ENCODE measurements around the gene FAM135A.
A peak's percentile ranks its signal among the peaks of the same experiment; 100 is the strongest.
"Not testable (repeated sequence)": the region's sequence is repeated elsewhere in the genome, so short reads cannot be mapped to it uniquely, and the experiment has no call there.

Gene FAM135A

GRCh38 chr6:70396796-70397729 is 16.2 kb upstream of the FAM135A start:
- DNase-seq = peak; percentile 8

- peak; percentile 82 for DNase-seq
Observed at GRCh38 chr6:70398783-70399728, 14.3 kb upstream of the FAM135A start.

- DNase-seq = no peak
Observed at GRCh38 chr6:70404658-70405057, 8.7 kb upstream of the FAM135A start.

GRCh38 chr6:70409216-70409615 is 4.1 kb upstream of the FAM135A start:
- DNase-seq = no peak

- DNase-seq = no peak
Observed at GRCh38 chr6:70411542-70412251, 1.6 kb upstream of the FAM135A start.

GRCh38 chr6:70412252-70413113 is 825 bp upstream of the FAM135A start:
- DNase-seq = no peak

- peak; percentile 15 for DNase-seq
Observed at GRCh38 chr6:70413992-70414494, 735 bp downstream of the FAM135A start.

- no peak for DNase-seq
Observed at GRCh38 chr6:70414813-70415212, 1.5 kb downstream of the FAM135A start.

GRCh38 chr6:70415247-70415646 is 1.9 kb downstream of the FAM135A start:
- no peak for DNase-seq

GRCh38 chr6:70415660-70416059 is 2.4 kb downstream of the FAM135A start:
- peak; percentile 4 for DNase-seq

- no peak for DNase-seq
Observed at GRCh38 chr6:70421509-70421908, 8.2 kb downstream of the FAM135A start.

GRCh38 chr6:70423189-70424134 is 10.2 kb downstream of the FAM135A start:
- DNase-seq = peak; percentile 8

- no peak for DNase-seq
Observed at GRCh38 chr6:70424291-70424690, 11.0 kb downstream of the FAM135A start.

- no peak for DNase-seq
Observed at GRCh38 chr6:70436320-70436719, 23.0 kb downstream of the FAM135A start.

GRCh38 chr6:70445001-70445400 is 31.7 kb downstream of the FAM135A start:
- no peak for DNase-seq

- DNase-seq = not testable (repeated sequence)
Observed at GRCh38 chr6:70447343-70448070, 34.2 kb downstream of the FAM135A start.

- peak; percentile 36 for DNase-seq
Observed at GRCh38 chr6:70453899-70454298, 40.6 kb downstream of the FAM135A start.

- DNase-seq = no peak
Observed at GRCh38 chr6:70456735-70457134, 43.4 kb downstream of the FAM135A start.

- DNase-seq = no peak
Observed at GRCh38 chr6:70459235-70459634, 45.9 kb downstream of the FAM135A start.

- not testable (repeated sequence) for DNase-seq
Observed at GRCh38 chr6:70459699-70460098, 46.4 kb downstream of the FAM135A start.

All from HCEC 1CT (cell line).